GM19455 (cell line): Measurements from ENCODE around the gene MGRN1.

ENCODE experiments used
- ATAC-seq: cut with Tn5 transposase; IDR thresholded peaks from one replicate; pipeline ENCODE4 v1.9.1; 2021; ENCODE audit not compliant: unreplicated experiment

The MGRN1 gene

GRCh38 chr16:4685776-4686496 lies 61.3 kb downstream of the MGRN1 start:
- ATAC-seq = no peak

- no peak for ATAC-seq
These were observed 62.0 kb downstream of the MGRN1 start for GRCh38 chr16:4686497-4687210.

GRCh38 chr16:4687416-4687815 lies 62.8 kb downstream of the MGRN1 start:
- ATAC-seq = no peak

GRCh38 chr16:4687946-4688673 lies 63.5 kb downstream of the MGRN1 start:
- ATAC-seq = no peak

- no peak for ATAC-seq
These were observed 64.0 kb downstream of the MGRN1 start for GRCh38 chr16:4688674-4689045.

GRCh38 chr16:4689091-4689671 lies 64.6 kb downstream of the MGRN1 start:
- no peak for ATAC-seq

GRCh38 chr16:4689864-4690704 lies 65.5 kb downstream of the MGRN1 start:
- no peak for ATAC-seq

GRCh38 chr16:4690946-4691665 lies 66.5 kb downstream of the MGRN1 start:
- no peak for ATAC-seq

GRCh38 chr16:4691666-4692412 lies 67.2 kb downstream of the MGRN1 start:
- ATAC-seq = no peak

GRCh38 chr16:4692460-4693295 lies 68.1 kb downstream of the MGRN1 start:
- peak; percentile 15 for ATAC-seq

- ATAC-seq = peak; percentile 96
These were observed 68.8 kb downstream of the MGRN1 start, which contains the start of gene NUDT16L1 for GRCh38 chr16:4693296-4693955. TSS of gene NUDT16L1 (plus strand) at chr16:4693562. CDS start at chr16:4693727, 165 bp downstream.

GRCh38 chr16:4693956-4694641 lies 69.5 kb downstream of the MGRN1 start:
- peak; percentile 11 for ATAC-seq

GRCh38 chr16:4694642-4695451 lies 70.2 kb downstream of the MGRN1 start:
- no peak for ATAC-seq

GRCh38 chr16:4695473-4696171 lies 71.0 kb downstream of the MGRN1 start:
- ATAC-seq = no peak

GRCh38 chr16:4696172-4696904 lies 71.7 kb downstream of the MGRN1 start:
- ATAC-seq = no peak
